ENCODE results near the gene SLC26A9.
A peak's percentile ranks its signal among the peaks of the same experiment; 100 is the strongest.
"Not testable (repeated sequence)": the region's sequence is repeated elsewhere in the genome, so short reads cannot be mapped to it uniquely, and the experiment has no call there.

The SLC26A9 gene

GRCh38 chr1:205926213-205926612, 17.0 kb downstream of the SLC26A9 start:
- DNase-seq (ENCODE audit: low spot score): no peak

GRCh38 chr1:205925736-205926135, 17.5 kb downstream of the SLC26A9 start:
- no peak for DNase-seq (ENCODE audit: low spot score)

- no peak for DNase-seq (ENCODE audit: low spot score)
Observed at GRCh38 chr1:205924460-205924790, 18.8 kb downstream of the SLC26A9 start.

- DNase-seq (ENCODE audit: low spot score): no peak
Observed at GRCh38 chr1:205923651-205924459, 19.4 kb downstream of the SLC26A9 start.

GRCh38 chr1:205922806-205923205, 20.4 kb downstream of the SLC26A9 start:
- DNase-seq (ENCODE audit: low spot score): no peak

GRCh38 chr1:205922314-205922713, 20.9 kb downstream of the SLC26A9 start:
- no peak for DNase-seq (ENCODE audit: low spot score)

- no peak for DNase-seq (ENCODE audit: low spot score)
Observed at GRCh38 chr1:205921570-205921909, 21.7 kb downstream of the SLC26A9 start.

GRCh38 chr1:205920861-205921569, 22.2 kb downstream of the SLC26A9 start:
- no peak for DNase-seq (ENCODE audit: low spot score)

- DNase-seq (ENCODE audit: low spot score): no peak
Observed at GRCh38 chr1:205920159-205920558, 23.1 kb downstream of the SLC26A9 start.

- peak; percentile 76 for DNase-seq (ENCODE audit: low spot score)
Observed at GRCh38 chr1:205918955-205919746, 24.1 kb downstream of the SLC26A9 start.

- DNase-seq (ENCODE audit: low spot score): no peak
Observed at GRCh38 chr1:205917466-205918238, 25.6 kb downstream of the SLC26A9 start.

- DNase-seq (ENCODE audit: low spot score): no peak
Observed at GRCh38 chr1:205916541-205916940, 26.7 kb downstream of the SLC26A9 start.

- DNase-seq (ENCODE audit: low spot score): no peak
Observed at GRCh38 chr1:205915354-205915990, 27.8 kb downstream of the SLC26A9 start.

- DNase-seq (ENCODE audit: low spot score): no peak
Observed at GRCh38 chr1:205914730-205915129, 28.5 kb downstream of the SLC26A9 start.

GRCh38 chr1:205914155-205914507, 29.1 kb downstream of the SLC26A9 start:
- no peak for DNase-seq (ENCODE audit: low spot score)

- DNase-seq (ENCODE audit: low spot score): no peak
Observed at GRCh38 chr1:205913451-205914154, 29.7 kb downstream of the SLC26A9 start.

GRCh38 chr1:205907794-205908193, 35.5 kb downstream of the SLC26A9 start:
- no peak for DNase-seq (ENCODE audit: low spot score)

- DNase-seq (ENCODE audit: low spot score): not testable (repeated sequence)
Observed at GRCh38 chr1:205905095-205905494, 38.2 kb downstream of the SLC26A9 start.

- DNase-seq (ENCODE audit: low spot score): no peak
Observed at GRCh38 chr1:205896351-205896750, 46.9 kb downstream of the SLC26A9 start.

GRCh38 chr1:205894119-205894518, 49.1 kb downstream of the SLC26A9 start:
- not testable (repeated sequence) for DNase-seq (ENCODE audit: low spot score)

GRCh38 chr1:205892175-205892574, 51.1 kb downstream of the SLC26A9 start:
- not testable (repeated sequence) for DNase-seq (ENCODE audit: low spot score)
